A549 (cell line): ENCODE measurements around the gene SSBP2. TPM values are rescaled to one million over a fixed set of nuclear protein-coding genes. Genes with fewer than 3 reads are reported as not detected.

ENCODE experiments used
- ATAC-seq, 2 experiments: fragments of 200-7000 bp in 1 of 2; fragments of >200 bp in 1 of 2; cut with Nextera tagmentation in 1 of 2; cut with Tn5 transposase in 1 of 2; 3 replicates each; pipeline versions ENCODE4 v1.8.0 to v1.9.1; 2018 to 2020; ENCODE audit warnings: mild to moderate bottlenecking in 1 of 2, moderate library complexity in 1 of 2
- CTCF ChIA-PET: fragments of 300-600 bp; sonication (Branson Sonifier 250); formaldehyde crosslinking; extraction: SDS; loops from one replicate; lab custom pipeline; 2021; ENCODE audit warnings: antibody characterized with exemption, inconsistent platforms; lab: Yijun Ruan, JAX
- POLR2A ChIA-PET: fragments of 350-600 bp; formaldehyde crosslinking; extraction: SDS; loops from one replicate; lab custom pipeline; 2021; ENCODE audit warnings: antibody characterized with exemption, inconsistent platforms; lab: Yijun Ruan, JAX
- DNase-seq, 2 experiments: peaks; one replicate each; pipeline versions ENCODE4 v3.0.0 to v3.0.0-alpha.2; 2011 to 2016; ENCODE audit warnings: low read depth in 1 of 2, low spot score in 1 of 2
- FAIRE-seq: peaks from 2 replicates; lab custom pipeline; 2011; peaks lifted over from hg19 to GRCh38; lab: Jason Lieb, UNC
- H3K27ac ChIP-seq, 2 experiments: fragments of >200 bp; sonication (Bioruptor Twin); formaldehyde crosslinking; 3 replicates each; pipeline ENCODE4 v1.5.1; 2016 to 2017
- H3K4me1 ChIP-seq: fragments of >200 bp; sonication (Bioruptor Twin); formaldehyde crosslinking; 3 replicates; pipeline ENCODE4 v1.6.1; 2016
- H3K4me2 ChIP-seq: fragments of >200 bp; sonication (Bioruptor Twin); formaldehyde crosslinking; 3 replicates; pipeline ENCODE4 v1.6.1; 2016
- H3K4me3 ChIP-seq: fragments of >200 bp; sonication (Bioruptor Twin); formaldehyde crosslinking; 3 replicates; pipeline ENCODE4 v1.5.1; 2016
- H3K9me3 ChIP-seq: fragments of >200 bp; sonication (Bioruptor Twin); formaldehyde crosslinking; 3 replicates; pipeline ENCODE4 v1.6.1; 2016
- CBX8 ChIP-seq: fragments of 200-600 bp; sonication (generic); IDR thresholded peaks from 2 replicates; pipeline ENCODE4 v1.6.1; 2016
- CEBPB ChIP-seq, 2 experiments: fragments of >200 bp in 1 of 2; sonication (Bioruptor Twin) in 1 of 2; formaldehyde crosslinking in 1 of 2; IDR thresholded peaks; 2 replicates each; pipeline ENCODE4 v1.6.1; 2012 to 2016
- CHD2 ChIP-seq: fragments of 150-350 bp; IDR thresholded peaks from 2 replicates; pipeline ENCODE4 v1.6.1; 2014; ENCODE audit warnings: low read length; ENCODE audit not compliant: partially characterized antibody
- EHF ChIP-seq: fragments of 250-450 bp; sonication (Bioruptor Pico); IDR thresholded peaks from 2 replicates; pipeline ENCODE4 v1.5.0; 2020; ENCODE audit warnings: mild to moderate bottlenecking
- EHMT2 ChIP-seq: fragments of 200-600 bp; sonication (generic); IDR thresholded peaks from 2 replicates; pipeline ENCODE4 v1.6.1; 2016; ENCODE audit warnings: antibody characterized with exemption, low read depth, mild to moderate bottlenecking, moderate library complexity
- EP300 ChIP-seq, 2 experiments: fragments of >200 bp; sonication (Bioruptor Twin); formaldehyde crosslinking; IDR thresholded peaks; 2 replicates in 1 of 2; 3 replicates in 1 of 2; pipeline ENCODE4 v1.6.1; 2016 to 2017
- FOSB ChIP-seq: fragments of 250-450 bp; sonication (Bioruptor Pico); IDR thresholded peaks from 2 replicates; pipeline ENCODE4 v1.5.0; 2020; ENCODE audit warnings: mild to moderate bottlenecking, moderate library complexity
- FOXS1 ChIP-seq: fragments of 250-450 bp; sonication (Bioruptor Pico); IDR thresholded peaks from 2 replicates; pipeline ENCODE4 v1.5.0; 2020; ENCODE audit warnings: mild to moderate bottlenecking, moderate library complexity
- GATA3 ChIP-seq: IDR thresholded peaks from 2 replicates; pipeline ENCODE4 v1.6.1; 2012; ENCODE audit warnings: borderline replicate concordance
- HDAC2 ChIP-seq: fragments of 200-600 bp; sonication (generic); IDR thresholded peaks from 2 replicates; pipeline ENCODE4 v1.6.1; 2016
- HMGXB4 ChIP-seq: fragments of 250-450 bp; sonication (Bioruptor Pico); IDR thresholded peaks from 2 replicates; pipeline ENCODE4 v1.5.0; 2021; ENCODE audit warnings: mild to moderate bottlenecking, moderate library complexity, borderline replicate concordance
- HOXA7 ChIP-seq: fragments of 250-450 bp; sonication (Bioruptor Pico); IDR thresholded peaks from 2 replicates; pipeline ENCODE4 v1.5.0; 2020; ENCODE audit warnings: mild to moderate bottlenecking, moderate library complexity
- JUN ChIP-seq, 2 experiments: fragments of >200 bp; sonication (Bioruptor Twin); formaldehyde crosslinking; IDR thresholded peaks; 2 replicates in 1 of 2; 3 replicates in 1 of 2; pipeline ENCODE4 v1.6.1; 2016 to 2017
- KDM1A ChIP-seq: fragments of 200-600 bp; sonication (generic); IDR thresholded peaks from 2 replicates; pipeline ENCODE4 v1.6.1; 2016; ENCODE audit warnings: low read depth, mild to moderate bottlenecking
- MAZ ChIP-seq: fragments of 150-350 bp; IDR thresholded peaks from 2 replicates; pipeline ENCODE4 v1.6.1; 2014; ENCODE audit warnings: antibody characterized with exemption, low read depth, low read length, borderline replicate concordance
- PHF8 ChIP-seq: fragments of 200-600 bp; sonication (generic); IDR thresholded peaks from 2 replicates; pipeline ENCODE4 v1.6.1; 2016; ENCODE audit warnings: low read depth, mild to moderate bottlenecking, antibody characterized with exemption, moderate library complexity, borderline replicate concordance
- POLR2A ChIP-seq: IDR thresholded peaks from 2 replicates; pipeline ENCODE4 v1.6.1; 2012; ENCODE audit warnings: mild to moderate bottlenecking, low read length
- RFX5 ChIP-seq: fragments of 450-650 bp; IDR thresholded peaks from 2 replicates; pipeline ENCODE4 v1.7.1; 2014; ENCODE audit warnings: antibody characterized with exemption, mild to moderate bottlenecking, moderate library complexity
- SMC3 ChIP-seq: fragments of >200 bp; sonication (Bioruptor Twin); formaldehyde crosslinking; IDR thresholded peaks from 3 replicates; pipeline ENCODE4 v1.6.1; 2018; ENCODE audit warnings: inconsistent platforms
- ZSCAN20 ChIP-seq: fragments of 250-450 bp; sonication (Bioruptor Pico); IDR thresholded peaks from 2 replicates; pipeline ENCODE4 v1.8.0; 2022; ENCODE audit warnings: mild to moderate bottlenecking, moderate library complexity
- WGBS: methylation state at CpG from one replicate; pipeline ENCODE4 v1.1.6; 2017; ENCODE audit errors: missing lambda C conversion rate; 5-methylcytosine and 5-hydroxymethylcytosine counted together
- polyA plus RNA-seq, 4 experiments: library from polyadenylated mRNA; depleted of rRNA in 3 of 4; stranded (reverse); fragments of >200 nt; fragmentation: RNase III in 1 of 4; extraction: RNeasy Plus Mini Kit Qiagen cat#74134 plus additional on column Dnase treatment in 1 of 4; gene quantifications; 2 replicates in 3 of 4; 3 replicates in 1 of 4; pipeline ENCODE4 v1.2.3, GENCODE V29; 2011 to 2017
- TF ChIP-seq, protein P1 (sequence below): fragments of >200 bp; sonication (Bioruptor Twin); formaldehyde crosslinking; IDR thresholded peaks from 3 replicates; pipeline ENCODE4 v1.6.1; 2016
- TF ChIP-seq, protein P2 (sequence below): fragments of 200-600 bp; sonication (generic); IDR thresholded peaks from 2 replicates; pipeline ENCODE4 v1.6.1; 2016; ENCODE audit warnings: antibody characterized with exemption, mild to moderate bottlenecking, moderate library complexity

Gene SSBP2
- polyA plus RNA-seq, 2 of the 4 experiments (the other 2 are of a cell fraction) = 4.5 to 14.2 TPM

GRCh38 chr5:81405126-81405891 lies 345.6 kb downstream of the SSBP2 start (continued):
- no peak for TF ChIP-seq MAZ
- TF ChIP-seq FOSB (CRISPR knock-in tag) = no peak
- TF ChIP-seq CHD2 = no peak
- TF ChIP-seq CBX8 = no peak
- TF ChIP-seq HOXA7 (CRISPR knock-in tag) = no peak
- TF ChIP-seq GATA3 = no peak
- TF ChIP-seq KDM1A = no peak
- TF ChIP-seq SMC3 = no peak

DNA sequence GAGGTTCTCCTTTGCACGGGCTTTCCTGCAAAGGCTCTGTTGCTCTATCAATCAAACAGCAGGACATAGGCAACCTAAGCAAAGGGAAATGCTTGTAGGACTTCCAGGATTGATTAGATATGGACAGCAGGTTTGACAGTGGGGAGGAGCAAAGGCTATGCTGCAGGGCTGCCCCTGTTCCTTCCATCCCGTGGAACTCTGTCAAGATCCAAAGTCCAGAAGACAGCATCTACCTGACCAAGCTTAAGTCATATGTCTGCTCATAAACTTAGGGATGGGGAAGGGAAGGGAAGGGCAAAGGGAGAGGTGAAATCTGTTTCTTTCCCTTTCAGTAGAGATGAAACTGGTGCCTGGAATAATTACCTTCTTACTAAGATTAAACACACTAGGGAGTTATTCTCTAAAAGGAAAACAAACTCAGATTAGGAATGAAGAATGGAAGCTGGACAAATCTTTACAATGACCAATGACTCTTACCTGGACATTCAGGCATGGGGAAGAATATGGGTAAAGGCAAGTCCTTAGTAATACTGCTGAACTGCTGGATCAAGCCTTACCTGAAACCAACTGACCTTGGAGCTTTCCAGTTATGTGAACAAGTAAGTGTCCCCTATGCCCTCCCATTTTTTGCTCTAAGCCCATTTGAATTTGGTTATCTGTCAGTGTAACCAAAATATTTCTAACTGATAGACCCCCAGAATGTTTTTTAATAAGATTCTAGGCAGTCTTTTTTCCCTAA lies 348.5 kb downstream of the SSBP2 start:
- no peak for ATAC-seq
- no peak for FAIRE-seq

More for the DNA sequence above, 348.5 kb downstream of the SSBP2 start:
- Histone ChIP-seq H3K4me3 (no peak overlapping the region), H3K9me3 (no peaks in the 10 kb centered on the region), H3K27ac (no peak overlapping the region), H3K4me2 (no peak overlapping the region), H3K4me1 (no peaks in the 10 kb centered on the region)
- TF ChIP-seq JUN (IDR thresholded peaks at IDR 0.05) (no peak), CEBPB (IDR thresholded peaks at IDR 0.05) (no peak), RFX5 (no peak), HMGXB4 (CRISPR knock-in tag) (no peak), MAZ (no peak), GATA3 (no peak), FOXS1 (CRISPR knock-in tag) (no peak), ZSCAN20 (no peak), EHF (CRISPR knock-in tag) (no peak), EP300 (IDR thresholded peaks at IDR 0.05) (no peak), PHF8 (no peak), HDAC2 (no peak), CBX8 (no peak), HOXA7 (CRISPR knock-in tag) (no peak), EHMT2 (no peak), POLR2A (no peak)
- TF ChIP-seq, protein P1, sequence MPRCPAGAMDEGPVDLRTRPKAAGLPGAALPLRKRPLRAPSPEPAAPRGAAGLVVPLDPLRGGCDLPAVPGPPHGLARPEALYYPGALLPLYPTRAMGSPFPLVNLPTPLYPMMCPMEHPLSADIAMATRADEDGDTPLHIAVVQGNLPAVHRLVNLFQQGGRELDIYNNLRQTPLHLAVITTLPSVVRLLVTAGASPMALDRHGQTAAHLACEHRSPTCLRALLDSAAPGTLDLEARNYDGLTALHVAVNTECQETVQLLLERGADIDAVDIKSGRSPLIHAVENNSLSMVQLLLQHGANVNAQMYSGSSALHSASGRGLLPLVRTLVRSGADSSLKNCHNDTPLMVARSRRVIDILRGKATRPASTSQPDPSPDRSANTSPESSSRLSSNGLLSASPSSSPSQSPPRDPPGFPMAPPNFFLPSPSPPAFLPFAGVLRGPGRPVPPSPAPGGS = no peak
- TF ChIP-seq, protein P2, sequence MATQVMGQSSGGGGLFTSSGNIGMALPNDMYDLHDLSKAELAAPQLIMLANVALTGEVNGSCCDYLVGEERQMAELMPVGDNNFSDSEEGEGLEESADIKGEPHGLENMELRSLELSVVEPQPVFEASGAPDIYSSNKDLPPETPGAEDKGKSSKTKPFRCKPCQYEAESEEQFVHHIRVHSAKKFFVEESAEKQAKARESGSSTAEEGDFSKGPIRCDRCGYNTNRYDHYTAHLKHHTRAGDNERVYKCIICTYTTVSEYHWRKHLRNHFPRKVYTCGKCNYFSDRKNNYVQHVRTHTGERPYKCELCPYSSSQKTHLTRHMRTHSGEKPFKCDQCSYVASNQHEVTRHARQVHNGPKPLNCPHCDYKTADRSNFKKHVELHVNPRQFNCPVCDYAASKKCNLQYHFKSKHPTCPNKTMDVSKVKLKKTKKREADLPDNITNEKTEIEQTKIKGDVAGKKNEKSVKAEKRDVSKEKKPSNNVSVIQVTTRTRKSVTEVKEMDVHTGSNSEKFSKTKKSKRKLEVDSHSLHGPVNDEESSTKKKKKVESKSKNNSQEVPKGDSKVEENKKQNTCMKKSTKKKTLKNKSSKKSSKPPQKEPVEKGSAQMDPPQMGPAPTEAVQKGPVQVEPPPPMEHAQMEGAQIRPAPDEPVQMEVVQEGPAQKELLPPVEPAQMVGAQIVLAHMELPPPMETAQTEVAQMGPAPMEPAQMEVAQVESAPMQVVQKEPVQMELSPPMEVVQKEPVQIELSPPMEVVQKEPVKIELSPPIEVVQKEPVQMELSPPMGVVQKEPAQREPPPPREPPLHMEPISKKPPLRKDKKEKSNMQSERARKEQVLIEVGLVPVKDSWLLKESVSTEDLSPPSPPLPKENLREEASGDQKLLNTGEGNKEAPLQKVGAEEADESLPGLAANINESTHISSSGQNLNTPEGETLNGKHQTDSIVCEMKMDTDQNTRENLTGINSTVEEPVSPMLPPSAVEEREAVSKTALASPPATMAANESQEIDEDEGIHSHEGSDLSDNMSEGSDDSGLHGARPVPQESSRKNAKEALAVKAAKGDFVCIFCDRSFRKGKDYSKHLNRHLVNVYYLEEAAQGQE = no peak
- DNase-seq = no peak
- POLR2A ChIA-PET = no interaction called here
- 31% methylated on average over 2 of the region's 2 CpGs for WGBS
- CTCF ChIA-PET = interaction anchor here (1.1 kb wide), 1 partner anchor 39 kb away, joined by 5 read pairs; no protein-coding TSS in a partner anchor
